Activated CD8-positive, alpha-beta T cell treated with anti-CD3 and anti-CD28 coated beads, Interleukin-2, amount 10 ng/mL, durations not matched to agents 7 days and 5 days (primary cell): ENCODE data around the gene UROS. TPM values are rescaled to one million over a fixed set of nuclear protein-coding genes. Genes with fewer than 3 reads are reported as not detected.

Experiments used
- ATAC-seq: fragments of 150-1000 bp; cut with Tn5 transposase; one replicate; pipeline ENCODE4 v1.10.0; 2021; ENCODE audit warnings: moderate library complexity
- CTCF ChIA-PET: fragments of 350-600 bp; sonication (Branson Sonifier 250); formaldehyde crosslinking; loops from one replicate; lab custom pipeline; 2021; ENCODE audit warnings: antibody characterized with exemption; lab: Charles Lee
- POLR2A ChIA-PET: fragments of 350-600 bp; sonication (Branson Sonifier 250); formaldehyde crosslinking; loops from one replicate; lab custom pipeline; 2021; ENCODE audit warnings: antibody characterized with exemption; lab: Charles Lee
- DNase-seq: peaks from one replicate; pipeline ENCODE4 v3.0.0-alpha.2; 2020
- H3K27ac Mint-ChIP-seq: one replicate; pipeline ENCODE4 v1.8.0; 2021; ENCODE audit warnings: mild to moderate bottlenecking, mixed read lengths
- H3K27me3 Mint-ChIP-seq: one replicate; pipeline ENCODE4 v1.8.0; 2021; ENCODE audit warnings: low read depth, mixed read lengths
- H3K36me3 Mint-ChIP-seq: one replicate; pipeline ENCODE4 v1.8.0; 2021; ENCODE audit warnings: low read depth, mixed read lengths
- H3K4me1 Mint-ChIP-seq: one replicate; pipeline ENCODE4 v1.8.0; 2021; ENCODE audit warnings: low read depth, mixed read lengths
- H3K4me3 Mint-ChIP-seq: one replicate; pipeline ENCODE4 v1.8.0; 2021; ENCODE audit warnings: mild to moderate bottlenecking, mixed read lengths
- H3K9me3 Mint-ChIP-seq: one replicate; pipeline ENCODE4 v1.8.0; 2022; ENCODE audit warnings: mixed read lengths; ENCODE audit not compliant: insufficient read depth
- total RNA-seq, 2 experiments: library from RNA; stranded (reverse); gene quantifications; one replicate each; pipeline ENCODE4 v1.2.3, GENCODE V29; 2021

The UROS gene
- total RNA-seq, 2 experiments from 2014 or later, result 42.3 to 45.7 TPM

DNA sequence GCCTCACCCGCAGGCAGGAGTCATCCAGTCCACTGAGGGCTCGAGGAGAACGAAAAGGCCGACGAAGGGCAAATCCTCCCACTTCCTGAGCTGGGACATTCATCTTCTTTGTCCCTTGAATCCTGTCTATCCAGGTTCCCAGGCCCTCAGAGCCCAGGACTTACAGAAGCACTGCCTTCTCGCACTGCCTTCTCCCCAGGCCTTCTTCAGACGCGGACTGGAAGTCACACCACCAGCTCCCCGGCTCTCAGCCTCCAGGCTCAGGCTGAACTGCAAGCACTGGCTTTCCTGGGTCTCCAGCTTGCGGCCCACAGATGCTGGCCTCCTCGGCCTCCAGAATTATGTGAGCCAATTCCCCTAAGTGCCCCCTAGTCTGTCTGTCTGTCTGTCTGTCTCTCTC is 41.0 kb downstream of the UROS start:
- Mint-ChIP-seq H3K4me1 (peaks cover under 1% of the 10 kb centered on the region), H3K9me3 (no peaks in the 10 kb centered on the region), H3K27me3 (no peaks in the 10 kb centered on the region), H3K36me3 (peaks cover under 1% of the 10 kb centered on the region), H3K27ac (no peak overlapping the region), H3K4me3 (no peak overlapping the region)
- CTCF ChIA-PET, result no interaction called here
- POLR2A ChIA-PET, result no interaction called here
- ATAC-seq, result no peak
- no peak for DNase-seq

DNA sequence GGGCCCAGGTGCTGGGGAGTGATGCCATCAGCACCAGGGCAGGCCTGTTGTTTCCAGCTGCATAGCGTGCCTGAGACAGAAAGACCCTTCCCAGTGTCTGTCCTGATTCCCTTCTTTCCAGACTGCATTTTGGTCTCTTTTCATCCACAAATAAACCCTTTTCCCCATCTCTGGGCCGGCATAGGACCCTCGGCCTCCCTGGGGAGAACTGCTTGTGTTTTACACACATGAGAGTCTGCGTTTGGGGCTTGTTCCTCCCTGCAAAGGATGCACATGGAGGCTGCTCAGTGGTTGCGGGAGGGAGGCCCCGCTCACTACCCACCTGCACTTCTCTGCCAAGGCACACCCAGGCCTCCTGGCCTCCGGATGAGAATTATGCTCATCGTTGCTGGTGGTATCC is 41.7 kb downstream of the UROS start:
- ChIA-PET CTCF (no interaction called here), POLR2A (no interaction called here)
- Mint-ChIP-seq H3K27ac (no peak overlapping the region), H3K4me3 (no peak overlapping the region), H3K4me1 (no peaks in the 10 kb centered on the region), H3K9me3 (no peaks in the 10 kb centered on the region), H3K27me3 (no peaks in the 10 kb centered on the region), H3K36me3 (no peaks in the 10 kb centered on the region)
- DNase-seq, result no peak
- ATAC-seq, result no peak

DNA sequence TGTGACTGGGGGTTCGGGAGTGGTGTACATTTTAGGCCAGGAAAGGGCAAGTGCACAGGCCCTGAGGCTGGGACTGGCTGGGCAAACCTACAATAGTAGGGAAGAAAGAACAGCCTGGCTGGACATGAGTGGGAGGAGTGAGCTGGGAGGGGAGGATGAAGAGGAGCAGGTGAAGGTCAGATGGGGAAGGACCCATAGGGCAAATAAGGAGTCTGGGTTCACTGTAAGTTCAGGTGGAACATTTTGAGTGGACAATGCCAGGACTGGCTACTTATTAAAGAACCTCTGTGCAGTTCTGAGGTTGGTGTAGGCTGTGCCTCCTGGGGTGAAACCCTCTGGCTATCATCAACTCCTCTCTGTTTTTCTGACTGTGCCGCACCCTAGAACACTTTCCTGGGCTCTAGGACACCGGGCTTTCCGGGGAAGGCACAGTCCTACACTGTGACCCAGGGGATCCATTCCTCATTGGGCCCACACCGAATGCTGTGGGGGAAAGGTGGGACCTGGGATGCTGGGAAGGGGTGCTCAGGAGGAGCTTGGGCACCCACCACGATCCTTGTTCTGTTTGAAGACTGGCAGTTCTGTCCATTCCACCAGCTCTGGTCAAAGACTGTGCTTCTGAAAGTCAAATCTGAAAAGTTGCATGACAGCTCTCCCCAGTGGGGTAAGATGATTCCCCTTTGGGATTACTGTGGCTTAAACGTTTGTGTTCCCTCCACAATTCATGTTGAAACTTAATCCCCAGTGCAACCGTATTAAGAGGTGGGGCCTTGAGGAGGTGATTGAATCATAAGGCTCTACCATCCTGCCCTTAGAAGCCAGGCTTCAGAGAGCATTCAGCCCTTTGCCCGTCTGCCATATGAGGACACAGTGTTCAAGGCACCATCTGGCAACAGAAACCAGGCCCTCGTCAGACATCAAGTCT is 43.4 kb downstream of the UROS start:
- Mint-ChIP-seq H3K9me3 (no peaks in the 10 kb centered on the region), H3K36me3 (no peaks in the 10 kb centered on the region), H3K27ac (no peak overlapping the region), H3K27me3 (no peaks in the 10 kb centered on the region), H3K4me3 (no peak overlapping the region), H3K4me1 (no peaks in the 10 kb centered on the region)
- ChIA-PET CTCF (interaction anchor here (1.8 kb wide), 1 partner anchor 28 kb away, joined by 3 read pairs; no protein-coding TSS in a partner anchor), POLR2A (no interaction called here)
- ATAC-seq, result no peak
- no peak for DNase-seq

DNA sequence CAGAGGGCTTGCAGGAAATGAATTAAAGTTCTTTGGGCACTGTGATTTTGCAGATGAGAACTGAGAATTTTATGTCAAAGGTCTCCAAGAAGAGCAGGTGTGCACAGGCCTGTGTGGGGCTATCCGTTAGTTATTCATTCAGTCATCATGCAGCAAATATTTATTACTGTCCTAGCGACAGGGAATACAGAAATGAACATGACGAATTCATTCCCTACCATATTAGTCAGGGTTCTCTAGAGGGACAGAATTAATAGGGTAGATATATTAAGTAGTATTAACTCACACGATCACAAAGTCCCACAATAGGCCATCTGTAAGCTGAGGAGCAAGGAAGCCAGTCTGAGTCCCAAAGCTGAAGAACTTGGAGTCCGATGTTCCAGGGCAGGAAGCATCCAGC is 44.5 kb downstream of the UROS start:
- H3K27me3 Mint-ChIP-seq, result no peaks in the 10 kb centered on the region
- no peak for DNase-seq

DNA sequence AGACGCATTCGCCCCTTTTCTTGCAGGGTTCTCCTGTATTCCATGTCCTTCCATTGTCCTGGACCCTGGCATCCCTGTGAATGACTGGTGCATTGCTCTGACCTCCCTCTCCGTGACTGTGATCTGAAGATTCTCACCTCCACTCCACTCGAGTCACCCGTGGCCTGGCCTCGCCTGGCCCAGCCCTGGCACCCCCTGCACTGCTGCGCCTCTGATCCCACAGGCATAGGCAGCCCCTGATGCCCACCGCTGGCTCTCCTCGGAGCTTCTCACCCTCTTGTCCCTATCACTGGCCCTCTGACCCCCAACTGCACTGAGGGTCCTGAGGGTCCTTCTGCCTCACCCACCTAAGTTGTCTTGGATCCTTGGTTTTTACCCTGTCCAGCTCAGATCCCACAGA is 45.3 kb downstream of the UROS start:
- CTCF ChIA-PET, result no interaction called here
- no peaks in the 10 kb centered on the region for H3K27me3 Mint-ChIP-seq
- ATAC-seq (no peak), DNase-seq (no peak)
- POLR2A ChIA-PET, result no interaction called here
- H3K9me3 Mint-ChIP-seq, result no peaks in the 10 kb centered on the region
- H3K27ac Mint-ChIP-seq, result no peak overlapping the region
- no peaks in the 10 kb centered on the region for H3K4me1 Mint-ChIP-seq
- no peaks in the 10 kb centered on the region for H3K36me3 Mint-ChIP-seq
- H3K4me3 Mint-ChIP-seq, result no peak overlapping the region

More for the DNA sequence above, 44.5 kb downstream of the UROS start:
- Mint-ChIP-seq H3K9me3 (no peaks in the 10 kb centered on the region), H3K36me3 (no peaks in the 10 kb centered on the region), H3K27ac (no peak overlapping the region), H3K4me1 (no peaks in the 10 kb centered on the region), H3K4me3 (no peak overlapping the region)
- CTCF ChIA-PET, result no interaction called here
- ATAC-seq, result no peak
- POLR2A ChIA-PET, result no interaction called here

DNA sequence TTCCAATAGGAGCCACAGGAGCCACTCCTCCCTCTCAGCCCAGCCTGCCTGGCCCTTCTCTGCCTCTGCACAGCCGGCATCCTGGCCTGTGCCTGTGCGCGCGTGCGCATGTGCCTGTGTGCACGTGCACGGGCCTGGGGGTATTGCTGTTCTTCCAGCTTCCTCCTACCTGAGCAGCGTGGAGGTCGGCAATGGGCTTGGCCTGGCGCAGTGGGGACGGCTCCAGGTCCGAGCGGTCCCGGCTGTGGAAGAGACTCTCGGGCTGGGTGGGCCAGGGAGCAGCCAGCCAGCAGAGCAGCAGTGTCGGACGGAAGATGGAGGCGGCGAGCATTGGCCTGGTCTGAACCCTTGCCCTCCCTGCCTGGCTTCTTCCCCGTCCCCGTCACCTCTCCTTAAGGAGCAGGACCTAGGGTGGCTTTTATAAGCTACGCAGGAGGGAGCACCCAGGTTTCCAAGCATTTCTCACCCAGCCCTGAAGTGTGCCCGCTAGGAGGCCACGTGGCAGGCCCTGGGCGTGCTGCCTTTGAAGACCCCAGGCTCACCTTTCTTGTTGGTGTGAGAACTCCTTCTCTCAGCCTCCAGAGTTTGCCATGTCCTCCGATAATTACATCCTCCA is 47.5 kb downstream of the UROS start, which contains the start of gene MMP21:
TSS of gene MMP21 (minus strand) at position 331 of the 616 bp plus-strand sequence. CDS start at position 331, 0 bp downstream.
- Mint-ChIP-seq H3K9me3 (no peaks in the 10 kb centered on the region), H3K27ac (no peak within 1 kb of the TSS), H3K27me3 (no peaks in the 10 kb centered on the region), H3K4me3 (no peak within 1 kb of the TSS), H3K4me1 (no peaks in the 10 kb centered on the region), H3K36me3 (no peaks in the 10 kb centered on the region)
- DNase-seq (no peak), ATAC-seq (no peak)
- ChIA-PET POLR2A (no interaction called here), CTCF (no interaction called here)

DNA sequence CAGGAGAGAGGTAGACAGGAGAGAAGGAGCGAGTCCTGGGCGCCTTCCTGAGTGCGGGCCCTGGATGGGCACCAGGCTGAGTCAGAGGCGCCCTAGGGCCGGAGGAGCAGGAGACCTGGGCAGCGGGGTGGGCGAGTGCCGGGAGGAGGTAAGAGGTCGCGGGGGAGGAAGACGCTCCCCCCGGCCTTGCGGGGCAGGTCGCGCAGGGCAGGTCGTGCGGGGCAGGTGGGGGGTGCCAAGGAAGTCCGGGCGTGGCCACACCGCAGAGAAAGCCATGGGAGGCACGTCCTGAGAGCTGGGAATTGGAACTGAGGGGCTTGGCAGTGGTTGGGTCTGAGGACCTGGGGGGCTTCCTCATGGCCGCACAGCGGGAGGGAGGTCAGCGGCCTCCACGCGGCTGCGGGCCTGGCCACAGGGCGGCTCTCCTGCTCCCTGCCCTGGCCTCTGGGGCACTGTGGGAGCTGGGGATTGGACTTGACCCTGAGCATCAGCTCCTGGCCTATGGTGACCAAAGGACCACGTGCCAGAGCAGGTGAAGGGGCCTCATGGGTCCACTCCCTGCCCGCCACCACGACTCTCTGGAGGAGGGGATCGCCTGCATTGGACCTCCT is 48.4 kb downstream of the UROS start:
- Mint-ChIP-seq H3K36me3 (no peaks in the 10 kb centered on the region), H3K4me3 (no peak overlapping the region), H3K9me3 (no peaks in the 10 kb centered on the region), H3K27ac (no peak overlapping the region), H3K4me1 (no peaks in the 10 kb centered on the region), H3K27me3 (no peaks in the 10 kb centered on the region)
- POLR2A ChIA-PET, result no interaction called here
- CTCF ChIA-PET, result no interaction called here
- ATAC-seq, result no peak
- DNase-seq, result no peak

DNA sequence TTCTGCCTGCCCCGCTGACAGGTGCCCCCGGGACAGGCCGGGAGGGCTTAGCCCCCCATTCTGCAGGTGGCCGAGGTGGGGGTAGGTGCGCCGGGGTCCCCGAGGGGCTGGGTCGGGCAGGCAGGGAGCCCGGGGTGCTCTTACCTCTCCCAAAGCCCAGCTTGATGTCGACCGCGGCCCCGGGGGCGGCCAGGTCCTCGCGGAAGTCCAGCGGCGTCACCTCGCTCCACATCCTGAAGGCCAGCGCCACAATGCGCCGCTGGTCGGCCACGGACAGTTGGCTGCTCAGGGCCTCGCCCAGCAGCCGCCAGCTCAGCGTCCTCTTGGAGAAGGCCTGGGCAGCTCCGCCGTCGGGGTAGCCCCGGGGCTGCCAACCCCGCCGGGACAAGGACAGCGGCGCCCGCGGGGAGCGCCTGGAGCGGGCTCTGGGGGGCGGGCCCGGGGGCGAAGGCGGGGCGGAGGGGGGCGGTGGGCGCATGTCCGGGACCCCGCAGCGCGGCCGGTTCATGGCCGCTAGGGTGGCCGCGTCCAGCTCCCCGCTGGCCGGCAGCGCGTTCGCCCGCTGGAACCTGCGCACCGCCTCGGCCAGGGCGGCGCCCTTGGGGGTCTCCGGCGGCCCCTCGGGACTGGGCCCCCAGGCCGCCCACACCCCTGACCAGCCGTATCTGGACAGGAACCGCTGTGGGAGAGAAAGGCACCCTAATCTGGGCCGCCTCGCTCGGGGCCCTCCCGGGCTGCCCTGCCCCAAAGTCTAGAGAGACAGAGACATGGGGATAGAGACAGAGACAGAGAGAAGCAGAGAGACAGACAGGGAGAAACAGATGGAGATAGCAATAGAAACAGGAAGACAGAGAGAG is 49.1 kb downstream of the UROS start:
- POLR2A ChIA-PET, result no interaction called here
- ATAC-seq, result no peak

DNA sequence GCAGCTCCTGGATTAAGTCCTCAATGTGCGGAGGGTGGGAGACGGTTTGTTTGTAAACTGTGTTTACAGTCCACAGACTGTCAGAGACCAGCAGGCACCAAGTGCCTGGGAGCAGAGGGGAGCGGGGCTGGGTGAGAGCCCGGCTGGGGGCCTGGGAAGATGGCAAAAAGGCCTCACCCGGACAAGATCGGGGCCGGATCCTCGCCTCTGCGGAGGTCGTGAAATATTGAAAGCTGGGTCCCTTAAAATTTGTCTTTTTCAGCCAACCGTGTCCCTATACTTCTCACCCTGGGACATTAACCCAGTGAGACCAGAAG is 50.2 kb downstream of the UROS start:
- H3K4me3 Mint-ChIP-seq, result no peak overlapping the region
- no peak overlapping the region for H3K27ac Mint-ChIP-seq

More for the DNA sequence above, 49.1 kb downstream of the UROS start:
- Mint-ChIP-seq H3K4me3 (no peak overlapping the region), H3K9me3 (no peaks in the 10 kb centered on the region), H3K27me3 (no peaks in the 10 kb centered on the region), H3K36me3 (no peaks in the 10 kb centered on the region), H3K4me1 (no peaks in the 10 kb centered on the region), H3K27ac (no peak overlapping the region)
- DNase-seq, result no peak
- CTCF ChIA-PET, result no interaction called here

DNA sequence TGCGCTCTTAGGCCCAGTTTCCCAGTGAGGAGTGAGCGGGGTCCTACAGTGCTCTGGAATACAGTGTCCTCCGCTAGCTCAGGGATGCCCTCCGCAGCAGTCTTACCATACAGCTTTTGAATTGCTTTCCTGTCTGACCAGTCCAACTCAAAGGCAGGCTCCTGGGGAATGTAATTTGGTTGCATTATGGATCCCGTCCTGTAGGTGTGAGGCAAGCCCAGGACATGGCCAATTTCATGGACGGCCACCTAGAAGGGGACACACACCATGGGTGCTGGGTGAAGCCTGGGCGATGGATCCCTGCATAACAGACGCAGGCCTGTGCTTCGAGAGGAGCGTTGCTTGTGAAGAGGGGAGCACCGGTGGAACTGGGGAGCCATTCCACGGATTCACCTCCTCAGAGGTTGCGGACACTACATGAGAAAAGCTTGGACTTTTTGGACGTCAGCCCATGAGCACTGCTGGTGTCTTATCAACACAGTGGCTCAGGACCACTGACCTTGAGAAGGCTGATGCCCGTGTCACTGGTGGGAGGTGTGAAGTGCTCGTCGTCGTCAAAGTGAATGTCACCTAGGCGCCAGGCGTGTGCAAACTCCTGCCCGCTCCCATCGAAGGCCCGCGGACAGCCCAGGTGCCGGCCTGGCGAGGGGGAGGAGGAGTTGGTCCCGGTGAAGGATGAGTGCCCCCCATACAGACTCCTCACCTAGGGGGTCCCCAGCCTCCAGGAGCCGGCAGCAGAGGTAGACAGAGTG is 50.8 kb downstream of the UROS start:
- no peaks in the 10 kb centered on the region for H3K27me3 Mint-ChIP-seq
- no peak overlapping the region for H3K4me3 Mint-ChIP-seq
- ATAC-seq (no peak), DNase-seq (no peak)
- CTCF ChIA-PET, result no interaction called here
- no peaks in the 10 kb centered on the region for H3K9me3 Mint-ChIP-seq
- H3K27ac Mint-ChIP-seq, result no peak overlapping the region
- POLR2A ChIA-PET, result no interaction called here
- H3K4me1 Mint-ChIP-seq, result no peaks in the 10 kb centered on the region
- no peaks in the 10 kb centered on the region for H3K36me3 Mint-ChIP-seq

More for the DNA sequence above, 50.2 kb downstream of the UROS start:
- DNase-seq (no peak), ATAC-seq (no peak)
- no peaks in the 10 kb centered on the region for H3K27me3 Mint-ChIP-seq
- no peaks in the 10 kb centered on the region for H3K4me1 Mint-ChIP-seq
- no peaks in the 10 kb centered on the region for H3K9me3 Mint-ChIP-seq
- no peaks in the 10 kb centered on the region for H3K36me3 Mint-ChIP-seq
- ChIA-PET POLR2A (no interaction called here), CTCF (no interaction called here)

DNA sequence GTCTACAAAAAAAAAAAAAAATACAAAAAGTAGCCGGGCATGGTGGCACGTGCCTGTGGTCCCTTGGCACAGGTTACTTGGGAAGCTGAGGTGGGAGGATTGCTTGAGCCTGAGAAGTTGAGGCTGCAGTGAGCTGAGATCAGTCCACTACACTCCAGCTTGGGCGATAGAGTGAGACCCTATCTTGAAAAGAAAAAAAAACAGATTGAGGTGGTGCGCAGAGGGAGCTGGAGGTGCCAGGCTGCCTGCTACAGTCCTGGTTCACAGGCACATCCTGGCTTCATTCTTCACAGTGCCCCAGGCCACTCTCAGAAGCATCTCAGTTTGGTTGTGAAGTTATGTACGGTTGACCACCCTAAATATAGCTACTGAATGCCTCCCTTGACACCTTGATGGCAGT is 52.2 kb downstream of the UROS start:
- H3K27me3 Mint-ChIP-seq, result no peaks in the 10 kb centered on the region
- no peak overlapping the region for H3K27ac Mint-ChIP-seq
- H3K4me3 Mint-ChIP-seq, result no peak overlapping the region
- POLR2A ChIA-PET, result no interaction called here
- DNase-seq, result no peak
- H3K4me1 Mint-ChIP-seq, result no peaks in the 10 kb centered on the region
- CTCF ChIA-PET, result no interaction called here
- H3K36me3 Mint-ChIP-seq, result peaks cover 6% of the 10 kb centered on the region
- no peak for ATAC-seq
- H3K9me3 Mint-ChIP-seq, result no peaks in the 10 kb centered on the region
